Progenitor cell of endocrine pancreas (in vitro differentiated cells): ENCODE measurements around the gene ACTN1. TPM values are rescaled to one million over a fixed set of nuclear protein-coding genes. Genes with fewer than 3 reads are reported as not detected.
A peak's percentile ranks its signal among the peaks of the same experiment; 100 is the strongest.

Experiments
- DNase-seq: peaks from one replicate; pipeline ENCODE4 v3.0.0; 2021; ENCODE audit warnings: low spot score; ENCODE audit not compliant: unreplicated experiment
- H3K27ac Mint-ChIP-seq: 2 replicates; pipeline ENCODE4 v1.8.0; 2021; ENCODE audit warnings: mild to moderate bottlenecking, moderate library complexity, mixed read lengths
- H3K27me3 Mint-ChIP-seq: 2 replicates; pipeline ENCODE4 v1.8.0; 2021; ENCODE audit warnings: mixed read lengths
- H3K36me3 Mint-ChIP-seq: 2 replicates; pipeline ENCODE4 v1.8.0; 2022; ENCODE audit warnings: mixed read lengths; ENCODE audit not compliant: insufficient read depth
- H3K4me1 Mint-ChIP-seq: 2 replicates; pipeline ENCODE4 v1.8.0; 2021; ENCODE audit warnings: low read depth, mixed read lengths
- H3K4me3 Mint-ChIP-seq: 2 replicates; pipeline ENCODE4 v1.8.0; 2021; ENCODE audit warnings: low read depth, mild to moderate bottlenecking, moderate library complexity, mixed read lengths
- H3K9me3 Mint-ChIP-seq: 2 replicates; pipeline ENCODE4 v1.8.0; 2021; ENCODE audit warnings: low read depth, mixed read lengths
- total RNA-seq: library from RNA; stranded (reverse); gene quantifications from 2 replicates; pipeline ENCODE4 v1.2.1, GENCODE V29; 2021
- TF ChIP-seq, protein P1 (sequence below): fragments of 200-600 bp; sonication (generic); IDR thresholded peaks from one replicate; pipeline ENCODE4 v1.5.0; 2021; ENCODE audit warnings: antibody characterized with exemption, mild to moderate bottlenecking; ENCODE audit not compliant: unreplicated experiment

ACTN1 gene
- total RNA-seq, 1 donor from 2014 or later, result 92.6 TPM

- no peaks in the 10 kb centered on the region for H3K9me3 Mint-ChIP-seq
- H3K27me3 Mint-ChIP-seq, result no peaks in the 10 kb centered on the region
- TF ChIP-seq, protein P1, sequence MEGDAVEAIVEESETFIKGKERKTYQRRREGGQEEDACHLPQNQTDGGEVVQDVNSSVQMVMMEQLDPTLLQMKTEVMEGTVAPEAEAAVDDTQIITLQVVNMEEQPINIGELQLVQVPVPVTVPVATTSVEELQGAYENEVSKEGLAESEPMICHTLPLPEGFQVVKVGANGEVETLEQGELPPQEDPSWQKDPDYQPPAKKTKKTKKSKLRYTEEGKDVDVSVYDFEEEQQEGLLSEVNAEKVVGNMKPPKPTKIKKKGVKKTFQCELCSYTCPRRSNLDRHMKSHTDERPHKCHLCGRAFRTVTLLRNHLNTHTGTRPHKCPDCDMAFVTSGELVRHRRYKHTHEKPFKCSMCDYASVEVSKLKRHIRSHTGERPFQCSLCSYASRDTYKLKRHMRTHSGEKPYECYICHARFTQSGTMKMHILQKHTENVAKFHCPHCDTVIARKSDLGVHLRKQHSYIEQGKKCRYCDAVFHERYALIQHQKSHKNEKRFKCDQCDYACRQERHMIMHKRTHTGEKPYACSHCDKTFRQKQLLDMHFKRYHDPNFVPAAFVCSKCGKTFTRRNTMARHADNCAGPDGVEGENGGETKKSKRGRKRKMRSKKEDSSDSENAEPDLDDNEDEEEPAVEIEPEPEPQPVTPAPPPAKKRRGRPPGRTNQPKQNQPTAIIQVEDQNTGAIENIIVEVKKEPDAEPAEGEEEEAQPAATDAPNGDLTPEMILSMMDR, result no peak
- H3K4me1 Mint-ChIP-seq, result peaks cover 1% of the 10 kb centered on the region
- no peak overlapping the region for H3K4me3 Mint-ChIP-seq
- peaks cover 16% of the 10 kb centered on the region for H3K36me3 Mint-ChIP-seq
- peak overlapping the region; percentile 78 for H3K27ac Mint-ChIP-seq
- DNase-seq, result no peak
Observed at GRCh38 chr14:68913516-68913915, 65.6 kb downstream of the ACTN1 start.

- H3K27me3 Mint-ChIP-seq, result no peaks in the 10 kb centered on the region
- TF ChIP-seq, protein P1, result peak; percentile 99
- H3K36me3 Mint-ChIP-seq, result peaks cover 11% of the 10 kb centered on the region
- no peak overlapping the region for H3K4me3 Mint-ChIP-seq
- peaks cover 1% of the 10 kb centered on the region for H3K4me1 Mint-ChIP-seq
- no peaks in the 10 kb centered on the region for H3K9me3 Mint-ChIP-seq
- H3K27ac Mint-ChIP-seq, result no peak overlapping the region
- peak; percentile 75 for DNase-seq
Observed at GRCh38 chr14:68911594-68912227, 67.4 kb downstream of the ACTN1 start.

DNA sequence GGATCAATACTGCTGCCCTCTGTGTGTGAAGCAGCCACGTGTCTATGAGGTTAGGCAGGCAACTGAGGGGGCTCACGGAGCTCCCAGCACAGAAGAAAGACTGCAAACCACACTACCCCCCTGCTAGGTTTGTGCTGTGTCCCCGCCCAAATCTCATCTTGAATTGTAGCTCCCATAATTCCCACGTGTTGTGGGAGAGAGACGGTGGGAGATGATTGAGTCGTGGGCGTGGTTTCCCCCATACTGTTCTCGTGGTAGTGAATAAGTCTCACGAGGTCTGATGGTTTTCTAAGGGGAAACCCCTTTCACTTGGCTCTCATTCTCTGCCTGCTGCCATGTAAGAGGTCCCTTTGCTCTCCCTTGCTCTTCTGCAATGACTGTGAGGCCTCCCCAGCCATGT, 68.6 kb downstream of the ACTN1 start:
- no peaks in the 10 kb centered on the region for H3K27me3 Mint-ChIP-seq
- no peak overlapping the region for H3K4me3 Mint-ChIP-seq
- no peaks in the 10 kb centered on the region for H3K9me3 Mint-ChIP-seq
- TF ChIP-seq, protein P1, result no peak
- DNase-seq, result no peak
- peaks cover 12% of the 10 kb centered on the region for H3K36me3 Mint-ChIP-seq
- H3K27ac Mint-ChIP-seq, result no peak overlapping the region
- peaks cover 1% of the 10 kb centered on the region for H3K4me1 Mint-ChIP-seq

GRCh38 chr14:68908803-68909202, 70.3 kb downstream of the ACTN1 start:
- Mint-ChIP-seq H3K4me3 (no peak overlapping the region), H3K27ac (no peak overlapping the region)

DNA sequence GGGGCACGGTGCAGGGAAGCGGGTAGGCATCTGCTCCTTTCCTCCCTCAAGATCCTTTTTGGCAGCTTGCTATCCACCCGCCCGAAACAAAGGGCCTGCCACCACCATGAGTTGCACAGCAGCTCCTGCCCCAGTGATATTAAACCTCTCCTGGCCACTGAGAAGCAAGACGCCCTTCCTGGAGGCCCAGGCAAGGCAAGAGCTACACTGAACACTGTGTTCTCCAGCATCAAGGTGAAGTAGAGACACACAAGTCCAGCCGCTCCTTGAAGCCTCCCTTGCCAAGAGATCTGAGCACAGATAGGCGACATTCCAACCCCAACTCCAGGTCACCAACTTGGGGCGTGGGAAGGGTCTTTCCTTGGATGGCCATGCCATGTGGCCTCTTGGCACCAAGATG, 70.9 kb downstream of the ACTN1 start:
- Mint-ChIP-seq H3K36me3 (peaks cover 10% of the 10 kb centered on the region), H3K27ac (no peak overlapping the region)

More at GRCh38 chr14:68908803-68909202, 70.3 kb downstream of the ACTN1 start:
- TF ChIP-seq, protein P1, result no peak
- no peak for DNase-seq
- Mint-ChIP-seq H3K9me3 (no peaks in the 10 kb centered on the region), H3K4me1 (no peaks in the 10 kb centered on the region), H3K27me3 (no peaks in the 10 kb centered on the region), H3K36me3 (peaks cover 10% of the 10 kb centered on the region)

More for the DNA sequence above, 70.9 kb downstream of the ACTN1 start:
- no peak overlapping the region for H3K4me3 Mint-ChIP-seq
- no peaks in the 10 kb centered on the region for H3K9me3 Mint-ChIP-seq
- TF ChIP-seq, protein P1, result no peak
- no peaks in the 10 kb centered on the region for H3K4me1 Mint-ChIP-seq
- no peak for DNase-seq
- H3K27me3 Mint-ChIP-seq, result no peaks in the 10 kb centered on the region
